Posterior vena cava (tissue), 2 donors: Measurements from ENCODE around the gene LIN7A. TPM values are rescaled to one million over a fixed set of nuclear protein-coding genes. Genes with fewer than 3 reads are reported as not detected.

ENCODE experiments used
- DNase-seq: peaks from one replicate; pipeline ENCODE4 v3.0.0-alpha.2; 2020; ENCODE audit warnings: low spot score
- intact Hi-C, 2 donors: fragments of 100-400 bp; cut with DNase I; formaldehyde crosslinking; loops; one replicate each; pipeline versions ENCODE4 v1.14.1 to v1.14.2; 2022 to 2023
- long read RNA-seq, 2 donors: library from polyadenylated mRNA; unstranded; transcript quantifications; one replicate each; pipeline ENCODE4 v2.0.0, GENCODE V29; 2020 to 2021
- total RNA-seq, 2 donors: library from RNA; stranded (reverse); fragmentation: NEBNext Ultra II Directional; extraction: Animal tissue kit (Norgen Biotek cat#: 25700); gene quantifications; one replicate each; pipeline ENCODE4 v1.2.1, GENCODE V29; 2021
- donor health status: DM: yes; HTN: yes; CAD: no.
- donor health status: DM: yes; HTN: yes; CAD: no.

The LIN7A gene
- 1 to 10 TPM; 2.4 to 3.6 TPM for total RNA-seq
- long read RNA-seq, donor 1 = 0 reads
- long read RNA-seq, donor 2, full-length matches to known transcripts = 1 of 2 reads
- long read RNA-seq, donor 2, partial matches to known transcripts = 0 of 2 reads
- long read RNA-seq, donor 2, other reads (novel, unspliced or antisense) = 1 of 2 reads

GRCh38 chr12:80937391-80938238, at the start of gene LIN7A:
Gene LIN7A (minus strand): TSS chr12:80937934. CDS start chr12:80937722, 212 bp downstream.
- intact Hi-C loops = no loop called here
- DNase-seq = peak; percentile 82

- no peak for DNase-seq
- intact Hi-C loops = no loop called here
These were observed 48.5 kb upstream of the LIN7A start for GRCh38 chr12:80986224-80986623.

GRCh38 chr12:80979816-80980215, 42.1 kb upstream of the LIN7A start:
- intact Hi-C loops = no loop called here
- no peak for DNase-seq

GRCh38 chr12:80979251-80979650, 41.5 kb upstream of the LIN7A start:
- intact Hi-C loops = no loop called here
- DNase-seq = no peak

GRCh38 chr12:80977346-80977745, 39.6 kb upstream of the LIN7A start:
- DNase-seq = no peak
- intact Hi-C loops = no loop called here

- intact Hi-C loops = no loop called here
- DNase-seq = no peak
These were observed 30.6 kb upstream of the LIN7A start for GRCh38 chr12:80968326-80968725.

- intact Hi-C loops = no loop called here
These were observed 29.8 kb upstream of the LIN7A start for GRCh38 chr12:80967565-80967964.

GRCh38 chr12:80966001-80966400, 28.3 kb upstream of the LIN7A start:
- intact Hi-C loops = no loop called here
- DNase-seq = no peak

More at GRCh38 chr12:80967565-80967964, 29.8 kb upstream of the LIN7A start:
- DNase-seq = no peak

- peak; percentile 54 for DNase-seq
- intact Hi-C loops = no loop called here
These were observed 20.4 kb upstream of the LIN7A start for GRCh38 chr12:80958162-80958561.

- intact Hi-C loops = no loop called here
- no peak for DNase-seq
These were observed 17.3 kb upstream of the LIN7A start for GRCh38 chr12:80954857-80955520.

GRCh38 chr12:80952443-80952842, 14.7 kb upstream of the LIN7A start:
- intact Hi-C loops = no loop called here
- DNase-seq = no peak

GRCh38 chr12:80946591-80946990, 8.9 kb upstream of the LIN7A start:
- intact Hi-C loops = no loop called here
- DNase-seq = no peak

- intact Hi-C loops = no loop called here
- no peak for DNase-seq
These were observed 5.6 kb upstream of the LIN7A start for GRCh38 chr12:80943338-80943737.

GRCh38 chr12:80941916-80942315, 4.2 kb upstream of the LIN7A start:
- DNase-seq = no peak
- intact Hi-C loops = no loop called here

- intact Hi-C loops = no loop called here
- no peak for DNase-seq
These were observed 1.7 kb upstream of the LIN7A start for GRCh38 chr12:80939231-80939950.

GRCh38 chr12:80938397-80938796, 663 bp upstream of the LIN7A start:
- no peak for DNase-seq
- intact Hi-C loops = no loop called here

- intact Hi-C loops = no loop called here
- DNase-seq = peak; percentile 81
These were observed 918 bp downstream of the LIN7A start for GRCh38 chr12:80936642-80937390.

- intact Hi-C loops = no loop called here
- DNase-seq = no peak
These were observed 1.4 kb downstream of the LIN7A start for GRCh38 chr12:80936353-80936641.

- intact Hi-C loops = no loop called here
- DNase-seq = no peak
These were observed 2.6 kb downstream of the LIN7A start for GRCh38 chr12:80935111-80935510.
